HL-60 (cell line): ENCODE data around the gene LSAMP.

ENCODE experiments used
- GABPA ChIP-seq: IDR thresholded peaks from 2 replicates; pipeline ENCODE4 v1.6.1; 2012; ENCODE audit warnings: low read depth
- POLR2AphosphoS5 ChIP-seq: IDR thresholded peaks from 2 replicates; pipeline ENCODE4 v1.6.1; 2012; ENCODE audit warnings: low read depth
- TF ChIP-seq, protein P1 (sequence below): IDR thresholded peaks from one replicate; pipeline ENCODE4 v1.5.1; 2011; ENCODE audit warnings: low read length, control low read depth, inconsistent platforms; ENCODE audit not compliant: insufficient read depth
- TF ChIP-seq, protein P2 (sequence below): IDR thresholded peaks from 2 replicates; pipeline ENCODE4 v1.6.1; 2012; ENCODE audit warnings: low read depth; ENCODE audit not compliant: insufficient replicate concordance

DNA sequence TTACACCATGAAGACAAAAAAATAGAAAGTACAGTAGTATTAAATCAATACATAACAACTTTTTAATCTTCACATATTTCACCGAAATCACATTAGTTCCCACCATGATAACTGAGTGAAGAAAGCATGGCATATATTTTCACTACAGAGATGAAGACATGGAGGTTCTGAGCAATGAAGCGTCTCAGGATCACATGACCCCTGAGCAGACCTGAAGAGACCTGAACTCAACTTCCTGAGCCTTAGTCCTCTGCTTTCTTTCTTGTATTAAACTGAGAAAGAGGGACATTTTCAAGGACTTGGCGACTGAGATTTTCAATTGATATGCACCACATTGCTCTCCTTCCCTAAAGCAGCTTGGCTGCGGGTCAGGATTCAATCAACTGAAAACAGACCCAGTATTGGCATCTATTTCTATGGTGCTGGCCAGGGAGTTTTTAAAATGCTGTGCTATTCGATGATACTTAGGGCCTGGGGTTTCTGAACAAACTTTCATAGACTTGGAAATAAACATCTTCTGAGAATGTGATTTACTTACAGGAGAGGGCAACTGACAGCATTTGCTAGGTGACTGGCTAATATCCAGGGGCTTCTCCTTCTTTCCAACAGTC, 165.1 kb downstream of the LSAMP start:
- TF ChIP-seq, protein P1, sequence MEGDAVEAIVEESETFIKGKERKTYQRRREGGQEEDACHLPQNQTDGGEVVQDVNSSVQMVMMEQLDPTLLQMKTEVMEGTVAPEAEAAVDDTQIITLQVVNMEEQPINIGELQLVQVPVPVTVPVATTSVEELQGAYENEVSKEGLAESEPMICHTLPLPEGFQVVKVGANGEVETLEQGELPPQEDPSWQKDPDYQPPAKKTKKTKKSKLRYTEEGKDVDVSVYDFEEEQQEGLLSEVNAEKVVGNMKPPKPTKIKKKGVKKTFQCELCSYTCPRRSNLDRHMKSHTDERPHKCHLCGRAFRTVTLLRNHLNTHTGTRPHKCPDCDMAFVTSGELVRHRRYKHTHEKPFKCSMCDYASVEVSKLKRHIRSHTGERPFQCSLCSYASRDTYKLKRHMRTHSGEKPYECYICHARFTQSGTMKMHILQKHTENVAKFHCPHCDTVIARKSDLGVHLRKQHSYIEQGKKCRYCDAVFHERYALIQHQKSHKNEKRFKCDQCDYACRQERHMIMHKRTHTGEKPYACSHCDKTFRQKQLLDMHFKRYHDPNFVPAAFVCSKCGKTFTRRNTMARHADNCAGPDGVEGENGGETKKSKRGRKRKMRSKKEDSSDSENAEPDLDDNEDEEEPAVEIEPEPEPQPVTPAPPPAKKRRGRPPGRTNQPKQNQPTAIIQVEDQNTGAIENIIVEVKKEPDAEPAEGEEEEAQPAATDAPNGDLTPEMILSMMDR: no peak
- TF ChIP-seq GABPA (no peak), POLR2AphosphoS5 (no peak)
- TF ChIP-seq, protein P2, sequence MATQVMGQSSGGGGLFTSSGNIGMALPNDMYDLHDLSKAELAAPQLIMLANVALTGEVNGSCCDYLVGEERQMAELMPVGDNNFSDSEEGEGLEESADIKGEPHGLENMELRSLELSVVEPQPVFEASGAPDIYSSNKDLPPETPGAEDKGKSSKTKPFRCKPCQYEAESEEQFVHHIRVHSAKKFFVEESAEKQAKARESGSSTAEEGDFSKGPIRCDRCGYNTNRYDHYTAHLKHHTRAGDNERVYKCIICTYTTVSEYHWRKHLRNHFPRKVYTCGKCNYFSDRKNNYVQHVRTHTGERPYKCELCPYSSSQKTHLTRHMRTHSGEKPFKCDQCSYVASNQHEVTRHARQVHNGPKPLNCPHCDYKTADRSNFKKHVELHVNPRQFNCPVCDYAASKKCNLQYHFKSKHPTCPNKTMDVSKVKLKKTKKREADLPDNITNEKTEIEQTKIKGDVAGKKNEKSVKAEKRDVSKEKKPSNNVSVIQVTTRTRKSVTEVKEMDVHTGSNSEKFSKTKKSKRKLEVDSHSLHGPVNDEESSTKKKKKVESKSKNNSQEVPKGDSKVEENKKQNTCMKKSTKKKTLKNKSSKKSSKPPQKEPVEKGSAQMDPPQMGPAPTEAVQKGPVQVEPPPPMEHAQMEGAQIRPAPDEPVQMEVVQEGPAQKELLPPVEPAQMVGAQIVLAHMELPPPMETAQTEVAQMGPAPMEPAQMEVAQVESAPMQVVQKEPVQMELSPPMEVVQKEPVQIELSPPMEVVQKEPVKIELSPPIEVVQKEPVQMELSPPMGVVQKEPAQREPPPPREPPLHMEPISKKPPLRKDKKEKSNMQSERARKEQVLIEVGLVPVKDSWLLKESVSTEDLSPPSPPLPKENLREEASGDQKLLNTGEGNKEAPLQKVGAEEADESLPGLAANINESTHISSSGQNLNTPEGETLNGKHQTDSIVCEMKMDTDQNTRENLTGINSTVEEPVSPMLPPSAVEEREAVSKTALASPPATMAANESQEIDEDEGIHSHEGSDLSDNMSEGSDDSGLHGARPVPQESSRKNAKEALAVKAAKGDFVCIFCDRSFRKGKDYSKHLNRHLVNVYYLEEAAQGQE: no peak
